DMS153 (cell line): ENCODE results near the gene BMPER.

Experiments used
- DNase-seq: peaks from one replicate; lab custom pipeline; 2025; lab: John Stamatoyannopoulos, UW

The BMPER gene

DNA sequence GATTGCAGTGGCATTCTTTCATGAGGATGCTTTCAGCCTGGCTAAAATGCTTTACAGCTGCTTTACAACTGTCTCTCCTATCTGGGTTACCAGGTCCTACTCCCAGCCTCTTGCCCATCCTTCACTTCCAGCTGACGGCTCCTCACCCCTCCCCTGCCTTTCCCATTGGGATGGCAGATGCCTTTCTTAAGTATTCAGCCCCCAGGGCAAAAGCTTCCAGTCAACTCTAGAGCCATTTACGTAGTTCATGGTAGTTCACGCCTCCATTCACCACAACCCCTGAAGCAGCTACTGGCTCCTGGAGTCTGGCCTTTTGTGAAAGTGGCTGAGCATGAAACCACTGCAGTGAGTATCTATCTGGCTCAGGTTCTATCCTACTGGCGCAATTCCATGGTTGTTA lies 17.2 kb upstream of the BMPER start:
- no peak for DNase-seq

DNA sequence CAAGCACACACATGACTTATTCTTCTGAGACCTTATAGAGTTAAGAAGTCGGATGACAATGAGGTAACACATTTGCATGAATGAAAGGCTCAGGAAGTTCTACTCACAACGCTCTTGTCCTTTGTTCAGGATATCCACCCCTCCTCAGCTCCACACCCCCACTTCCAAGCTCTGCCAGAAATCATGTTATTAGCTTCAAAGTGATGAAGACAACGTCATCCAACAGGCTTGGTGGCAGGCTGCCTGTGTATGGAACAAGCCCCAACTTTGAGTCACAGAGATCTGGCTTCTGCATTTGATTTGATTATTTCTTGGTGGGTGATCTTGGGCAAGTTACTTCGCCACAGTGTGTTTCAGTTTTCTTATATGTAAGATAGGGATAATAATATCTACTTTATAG lies 12.4 kb upstream of the BMPER start:
- DNase-seq, result no peak

DNA sequence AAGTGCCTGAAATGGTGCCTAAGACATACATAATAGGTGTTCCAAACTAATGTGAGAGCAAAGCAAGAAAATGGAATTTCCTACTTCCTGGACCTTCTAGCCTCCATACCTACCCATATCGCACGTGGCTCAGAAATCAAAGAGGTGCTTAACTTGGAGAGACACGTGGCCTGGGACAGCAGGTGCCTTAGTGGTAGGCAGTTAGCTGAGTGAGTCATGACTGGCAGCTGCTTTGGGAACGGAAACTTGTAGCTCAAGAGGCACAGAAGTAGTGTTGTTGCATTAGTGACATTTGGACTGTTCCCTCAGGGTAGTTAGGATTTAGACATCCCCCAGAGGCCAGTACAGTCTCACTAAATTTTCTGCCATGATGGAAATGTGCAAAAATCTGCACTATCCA lies 12.0 kb upstream of the BMPER start:
- DNase-seq, result no peak

DNA sequence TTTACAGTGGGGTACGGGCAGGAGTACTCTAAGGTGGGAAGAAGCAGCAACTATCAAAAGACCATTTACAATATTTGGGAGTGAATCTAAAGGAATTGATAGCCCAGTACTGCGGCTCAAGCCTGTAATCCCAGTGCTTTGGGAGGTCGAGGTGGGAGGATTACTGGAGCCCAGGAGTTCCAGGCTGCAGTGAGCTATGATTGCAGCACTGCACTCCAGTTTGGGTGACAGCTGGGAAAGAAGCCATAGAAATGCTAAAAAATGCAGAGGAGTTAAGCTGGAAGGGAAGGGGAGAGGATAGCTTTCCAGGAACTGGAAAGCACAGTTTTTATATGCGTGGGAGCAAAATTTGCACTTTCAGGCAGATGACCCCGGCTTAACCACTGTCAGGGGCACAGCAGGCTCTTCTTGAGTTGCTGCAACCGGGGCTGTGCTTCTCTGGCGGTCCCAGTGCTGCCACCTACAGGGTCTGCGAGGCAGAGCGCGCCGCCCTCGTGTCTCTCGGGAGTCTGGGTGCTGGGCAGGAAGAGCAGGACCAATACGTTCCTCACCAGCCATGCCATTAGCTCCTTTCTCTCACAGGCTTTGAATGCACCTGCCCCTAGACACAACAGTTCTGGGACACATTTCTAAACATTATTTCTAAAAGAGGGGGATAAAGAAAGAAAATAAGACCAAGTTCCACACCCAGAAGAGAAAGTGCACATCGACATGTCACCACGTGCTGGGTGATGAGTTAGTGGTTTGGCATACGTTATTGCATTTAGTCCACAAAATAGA lies 10.1 kb upstream of the BMPER start:
- DNase-seq, result peak; percentile 84

DNA sequence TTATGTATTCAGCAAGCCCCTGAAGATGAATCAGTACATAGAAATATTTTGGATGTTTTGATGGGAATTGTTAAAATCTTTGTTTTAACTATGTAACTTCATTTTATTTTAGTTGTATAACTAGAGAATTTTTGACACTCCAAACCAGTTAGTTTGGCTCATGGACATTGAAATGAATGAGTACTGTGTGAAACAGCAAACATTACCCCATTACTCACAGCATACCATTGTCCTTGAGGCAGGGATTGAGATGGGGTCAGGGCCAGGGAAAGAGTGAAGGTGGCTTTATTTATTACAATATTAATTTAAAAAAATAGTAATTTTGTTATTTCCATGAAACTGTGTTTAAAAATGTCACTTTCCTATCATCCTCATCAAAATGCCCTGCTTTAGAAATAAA lies 4.8 kb upstream of the BMPER start:
- no peak for DNase-seq

GRCh38 chr7:33901199-33901598 lies 4.1 kb upstream of the BMPER start:
- no peak for DNase-seq

DNA sequence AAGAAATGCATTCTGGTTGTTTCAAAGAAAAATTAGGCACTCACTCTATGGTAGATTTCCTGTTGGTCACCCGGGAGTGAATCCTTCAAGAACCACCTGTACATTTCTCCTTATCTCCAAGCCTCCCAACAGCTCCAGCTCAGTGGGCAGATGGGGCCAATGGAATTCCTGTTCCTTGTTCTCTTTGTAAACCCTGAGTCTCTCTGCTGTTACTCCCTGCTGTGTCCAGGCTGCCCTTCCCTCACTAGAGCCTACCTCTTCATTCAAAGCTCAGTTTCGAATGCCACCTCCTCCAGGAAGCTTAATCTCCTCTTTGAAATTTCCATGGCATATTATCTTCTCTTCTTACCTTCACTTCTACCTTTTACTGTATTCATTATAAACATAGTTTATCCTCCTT lies 3.5 kb upstream of the BMPER start:
- DNase-seq, result no peak

GRCh38 chr7:33902746-33903145 lies 2.6 kb upstream of the BMPER start:
- no peak for DNase-seq

DNA sequence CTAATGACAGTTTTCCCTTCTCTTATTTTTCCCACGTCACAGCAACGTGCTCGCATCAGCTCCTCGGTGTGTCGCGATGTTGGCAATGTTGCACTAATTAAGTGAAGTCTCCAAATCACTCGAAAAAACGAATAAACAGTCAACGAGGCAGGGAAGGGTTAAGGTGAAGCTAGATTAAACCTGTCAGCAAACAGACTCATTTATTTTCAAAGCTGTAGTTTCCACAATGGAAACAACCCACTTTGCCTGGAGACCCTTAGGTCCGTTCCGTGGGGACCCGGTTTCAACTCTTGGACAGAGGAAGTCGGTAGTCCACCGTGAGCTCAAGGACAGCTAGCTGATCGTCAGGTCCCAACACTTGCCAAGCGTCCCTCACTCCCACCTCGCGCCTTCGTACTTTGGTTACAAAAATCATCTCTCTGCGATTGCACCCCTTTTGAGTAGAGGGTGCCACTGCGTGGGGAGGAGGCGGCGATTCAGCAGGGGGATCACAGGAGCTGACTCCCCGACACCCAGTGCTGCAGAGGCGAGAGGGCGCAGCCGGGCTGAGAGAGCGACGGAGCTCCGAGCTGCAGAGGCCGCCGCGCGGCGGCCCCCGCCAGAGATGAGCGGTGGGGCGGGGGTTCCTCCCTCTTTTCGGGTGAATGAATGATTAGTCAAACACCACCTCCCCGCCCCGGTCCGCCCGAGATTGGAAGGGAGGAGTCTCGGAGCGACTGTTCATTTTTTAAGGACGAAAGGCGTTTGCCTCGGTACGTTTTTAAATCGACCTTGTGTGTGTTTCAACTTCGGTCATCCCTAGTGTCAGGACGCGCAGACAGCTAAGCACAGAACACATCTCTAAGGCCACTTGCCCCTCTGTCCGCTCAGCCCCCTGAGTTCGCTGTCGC lies 1.3 kb upstream of the BMPER start:
- no peak for DNase-seq

DNA sequence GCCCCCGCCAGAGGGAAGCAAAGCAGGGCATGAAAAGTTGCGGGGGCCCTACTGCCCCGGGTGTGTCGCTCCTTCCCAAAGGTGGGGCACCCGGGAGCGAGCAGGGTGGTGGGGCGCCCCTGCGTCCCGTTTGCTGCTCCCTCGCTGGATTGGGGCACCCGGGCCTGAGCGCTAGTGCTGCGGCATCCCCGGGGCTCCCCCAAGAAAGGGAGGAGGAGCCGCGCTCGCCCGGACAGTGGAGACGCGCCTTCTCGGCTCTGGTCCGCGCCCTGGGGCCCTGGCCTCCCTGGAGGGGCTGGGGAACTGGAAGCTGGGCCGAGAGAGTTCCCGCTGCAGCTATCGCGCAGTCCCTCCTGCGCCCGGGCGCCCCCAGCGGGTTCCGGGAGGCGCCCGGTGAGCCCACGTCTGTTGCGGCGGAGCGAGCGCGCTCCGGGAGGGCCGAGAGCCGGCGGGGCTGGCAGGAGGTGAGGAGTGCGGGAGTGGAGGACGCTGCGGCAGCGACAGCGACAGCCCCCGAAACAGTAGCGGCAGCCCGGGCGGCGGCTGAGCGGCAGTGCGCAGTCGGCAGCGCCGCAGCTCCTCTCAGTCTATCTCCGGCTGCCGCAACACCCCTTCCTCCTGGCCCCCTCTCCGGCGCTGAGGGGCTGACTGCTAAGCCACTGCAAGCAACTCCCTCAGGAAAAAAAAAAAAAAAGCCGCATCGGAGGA lies 504 bp upstream of the BMPER start:
- DNase-seq, result peak; percentile 55

GRCh38 chr7:33906697-33907096 lies 1.4 kb downstream of the BMPER start:
- no peak for DNase-seq

DNA sequence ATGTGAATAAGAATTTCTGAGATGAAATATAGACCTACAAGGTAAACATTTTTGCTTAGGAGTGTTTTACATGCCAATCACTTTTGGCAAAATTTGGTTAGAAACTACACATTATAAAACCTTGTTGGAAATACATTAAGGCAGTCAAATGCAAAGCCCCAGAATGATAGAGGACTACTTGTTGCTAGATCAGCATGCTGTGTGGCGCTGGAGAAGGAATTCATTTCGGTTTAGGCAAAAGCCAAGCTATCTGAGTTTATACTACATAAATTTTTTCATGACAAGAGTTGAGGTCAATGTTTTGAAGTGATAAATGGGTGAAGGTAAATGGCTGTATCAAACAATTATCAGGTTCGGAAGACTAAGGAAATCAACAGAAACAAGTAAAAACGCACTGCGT lies 2.3 kb downstream of the BMPER start:
- DNase-seq, result no peak

DNA sequence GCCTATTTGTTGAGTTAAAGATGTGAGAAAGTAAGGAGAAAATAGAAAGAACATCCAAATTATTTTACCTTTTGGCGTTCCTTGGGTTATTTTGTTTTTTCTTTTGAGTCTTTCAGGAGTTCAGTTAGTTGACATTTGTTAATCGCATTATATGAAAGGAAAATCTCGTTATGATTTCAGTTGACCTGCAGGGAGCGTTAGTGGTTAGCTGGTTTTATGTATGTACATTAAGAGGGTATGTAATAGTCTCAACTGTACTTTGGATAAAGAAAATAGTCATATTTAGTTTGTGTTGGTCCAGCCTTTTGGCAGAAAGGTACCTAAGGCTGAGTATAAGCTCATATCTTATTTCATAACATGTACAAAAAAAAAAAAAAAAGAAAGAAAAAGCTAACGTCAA lies 4.0 kb downstream of the BMPER start:
- DNase-seq, result no peak

DNA sequence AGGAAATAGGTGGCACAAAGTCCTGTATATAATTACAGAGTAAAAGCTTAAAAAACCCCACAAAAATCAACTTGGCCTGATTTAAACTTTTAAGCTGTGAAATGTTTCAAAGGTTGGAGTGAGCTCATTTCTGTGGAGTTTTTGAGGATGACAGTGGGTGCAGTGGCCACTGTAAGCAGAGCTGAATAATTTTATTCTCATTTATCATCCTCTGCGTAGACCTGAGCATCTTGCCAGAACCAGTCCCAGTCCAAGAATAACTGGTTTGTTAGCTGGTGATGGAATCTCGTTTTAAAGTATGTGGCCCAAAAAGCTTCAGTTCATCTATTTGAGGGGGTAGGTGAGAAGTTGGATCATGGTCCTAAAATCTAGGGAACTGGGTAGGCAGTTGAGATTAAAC lies 4.4 kb downstream of the BMPER start:
- no peak for DNase-seq

GRCh38 chr7:33910756-33911155 lies 5.4 kb downstream of the BMPER start:
- no peak for DNase-seq

DNA sequence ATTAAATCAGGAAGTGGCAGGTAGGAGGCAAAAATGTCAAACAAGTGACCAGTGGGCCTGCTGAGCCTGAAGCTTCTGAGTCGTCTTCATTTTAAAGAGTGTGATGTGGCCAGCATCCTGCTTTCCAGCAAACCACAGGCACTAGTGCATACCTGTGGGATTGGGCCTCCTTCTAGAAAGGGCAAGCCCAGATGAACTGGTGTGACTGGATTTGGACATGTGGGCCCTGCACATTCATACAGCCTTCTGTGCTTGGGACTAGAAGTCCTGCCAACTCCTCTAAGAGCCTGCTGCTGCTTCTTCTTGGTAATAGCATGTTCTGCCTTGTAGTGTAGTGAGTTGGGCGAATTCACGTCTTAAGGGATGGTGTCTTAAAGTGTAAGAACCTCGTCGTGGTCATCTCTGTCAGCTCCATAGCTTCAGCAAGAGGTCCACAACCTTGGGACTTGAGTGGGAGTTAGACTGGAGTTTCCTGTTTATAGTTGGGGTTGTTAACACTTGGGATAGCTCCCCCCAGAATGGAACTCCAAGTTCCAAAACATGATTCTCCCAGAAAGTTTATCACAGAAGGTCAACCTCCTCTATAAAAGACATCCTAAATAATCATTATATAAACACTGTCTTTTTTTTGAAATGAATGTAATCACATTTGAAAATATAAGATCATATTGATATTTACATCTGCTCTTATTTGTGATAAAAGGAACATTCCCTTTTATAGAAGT lies 11.2 kb downstream of the BMPER start:
- no peak for DNase-seq

DNA sequence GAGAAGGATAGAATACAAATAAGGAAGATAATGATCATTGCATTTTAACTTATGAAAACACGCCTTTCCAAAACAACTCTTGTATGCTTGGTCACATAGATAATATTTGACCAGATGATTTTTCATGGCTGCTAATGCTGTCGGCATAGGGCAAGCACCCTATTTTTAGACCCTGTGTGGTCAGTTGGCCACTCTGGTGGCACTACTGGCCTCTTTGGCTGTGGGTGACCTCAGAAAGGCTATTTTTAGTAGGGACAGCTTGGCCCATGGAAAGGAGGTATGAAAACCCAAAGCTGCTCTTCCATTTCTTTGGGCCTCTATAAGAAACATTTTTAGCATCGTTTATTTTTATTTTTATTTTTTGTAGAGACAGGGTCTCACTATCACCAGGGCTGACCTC lies 12.3 kb downstream of the BMPER start:
- DNase-seq, result no peak

GRCh38 chr7:33918438-33919143 lies 13.3 kb downstream of the BMPER start:
- DNase-seq, result no peak

DNA sequence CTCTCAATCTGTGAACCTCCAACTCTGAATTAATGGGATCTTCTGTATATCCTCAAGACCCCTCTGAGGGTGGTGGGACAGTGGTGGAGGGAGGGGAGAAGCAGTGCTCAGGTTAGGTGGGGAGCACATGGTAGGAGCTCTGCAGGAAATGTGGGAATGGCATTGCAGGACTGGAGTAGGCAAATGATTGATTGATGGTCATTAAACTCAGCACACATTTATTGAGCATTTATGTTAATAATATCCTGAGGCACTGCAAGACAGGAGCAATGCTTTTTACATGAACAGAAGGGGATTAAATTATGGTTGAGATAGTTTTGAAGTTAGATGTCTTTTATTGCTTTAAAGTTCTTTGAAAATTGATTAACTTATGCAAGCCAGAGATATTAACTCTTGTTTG lies 14.1 kb downstream of the BMPER start:
- DNase-seq, result no peak

GRCh38 chr7:33921216-33921938 lies 16.0 kb downstream of the BMPER start:
- no peak for DNase-seq

- DNase-seq, result no peak
These were observed 17.5 kb downstream of the BMPER start for GRCh38 chr7:33922820-33923219.
